GM18498 (cell line): ENCODE results near the gene DENND6A.
"Not testable (repeated sequence)": the region's sequence is repeated elsewhere in the genome, so short reads cannot be mapped to it uniquely, and the experiment has no call there.

Source experiments
- ATAC-seq: cut with Tn5 transposase; IDR thresholded peaks from one replicate; pipeline ENCODE4 v1.9.1; 2021; ENCODE audit warnings: mild to moderate bottlenecking, moderate library complexity; ENCODE audit not compliant: unreplicated experiment

DENND6A gene

DNA sequence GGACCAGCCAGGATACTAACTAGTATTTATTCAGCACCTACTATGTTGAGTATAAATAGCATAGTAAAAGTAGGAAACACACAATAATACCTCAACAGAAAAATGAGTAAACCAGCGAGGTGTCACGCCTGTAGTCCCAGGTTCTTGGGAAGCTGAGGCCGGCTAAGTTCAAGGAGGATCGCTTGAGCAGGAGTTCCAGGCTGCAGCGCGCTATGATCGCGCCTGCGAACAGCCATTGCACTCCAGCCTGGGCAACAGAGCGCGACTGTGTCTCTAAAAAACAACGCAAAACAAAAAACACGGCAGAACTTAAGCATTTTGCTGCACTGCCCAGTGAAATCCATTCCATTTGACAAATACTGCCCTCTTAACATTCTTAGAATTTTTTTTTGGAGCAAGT, 1.3 kb upstream of the DENND6A start:
- ATAC-seq = no peak

DNA sequence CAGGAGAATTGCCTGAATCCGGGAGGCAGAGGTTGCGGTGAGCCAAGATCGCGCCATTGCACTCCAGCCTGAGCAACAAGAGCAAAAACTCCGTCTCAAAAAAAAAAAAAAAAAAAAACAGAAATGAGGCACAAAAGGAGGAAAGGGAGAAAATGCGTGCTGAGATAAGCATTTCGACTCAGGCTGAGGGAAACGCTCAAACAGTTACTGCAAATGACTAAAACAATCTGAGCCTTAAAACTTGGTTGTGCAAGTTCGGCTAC, 813 bp downstream of the DENND6A start:
- ATAC-seq = not testable (repeated sequence)

DNA sequence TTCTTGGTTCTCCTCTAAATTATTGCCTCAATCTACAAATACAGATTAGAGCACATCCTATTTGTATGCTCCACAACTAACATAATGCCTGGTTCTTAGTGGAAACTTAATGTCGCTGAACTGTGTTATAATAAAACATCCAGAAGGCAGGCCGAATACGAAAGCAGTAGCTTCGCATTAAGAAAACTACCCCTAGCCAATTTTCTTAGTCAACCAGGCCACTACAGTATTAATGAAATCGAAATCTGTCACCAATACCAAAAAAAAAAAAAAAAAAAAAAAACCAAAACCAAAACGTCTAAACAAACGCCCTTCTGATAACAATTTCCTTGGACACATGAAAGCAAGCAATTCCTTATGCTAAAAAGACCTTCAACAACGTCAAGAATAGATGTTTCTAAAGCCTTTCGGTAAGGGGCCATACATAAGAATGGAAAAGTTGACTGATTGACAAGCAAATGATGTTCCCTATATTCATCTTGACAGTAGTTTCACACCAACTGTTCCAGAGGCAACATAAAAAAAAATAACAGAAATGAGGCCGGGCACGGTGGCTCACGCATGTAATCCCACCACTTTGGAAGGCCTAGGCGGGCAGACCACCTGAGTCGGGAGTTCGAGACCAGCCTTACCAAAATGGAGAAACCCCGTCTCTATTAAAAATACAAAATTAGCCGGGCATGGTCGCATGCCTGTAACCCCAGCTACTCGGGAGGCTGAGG, 1.3 kb downstream of the DENND6A start:
- no peak for ATAC-seq

DNA sequence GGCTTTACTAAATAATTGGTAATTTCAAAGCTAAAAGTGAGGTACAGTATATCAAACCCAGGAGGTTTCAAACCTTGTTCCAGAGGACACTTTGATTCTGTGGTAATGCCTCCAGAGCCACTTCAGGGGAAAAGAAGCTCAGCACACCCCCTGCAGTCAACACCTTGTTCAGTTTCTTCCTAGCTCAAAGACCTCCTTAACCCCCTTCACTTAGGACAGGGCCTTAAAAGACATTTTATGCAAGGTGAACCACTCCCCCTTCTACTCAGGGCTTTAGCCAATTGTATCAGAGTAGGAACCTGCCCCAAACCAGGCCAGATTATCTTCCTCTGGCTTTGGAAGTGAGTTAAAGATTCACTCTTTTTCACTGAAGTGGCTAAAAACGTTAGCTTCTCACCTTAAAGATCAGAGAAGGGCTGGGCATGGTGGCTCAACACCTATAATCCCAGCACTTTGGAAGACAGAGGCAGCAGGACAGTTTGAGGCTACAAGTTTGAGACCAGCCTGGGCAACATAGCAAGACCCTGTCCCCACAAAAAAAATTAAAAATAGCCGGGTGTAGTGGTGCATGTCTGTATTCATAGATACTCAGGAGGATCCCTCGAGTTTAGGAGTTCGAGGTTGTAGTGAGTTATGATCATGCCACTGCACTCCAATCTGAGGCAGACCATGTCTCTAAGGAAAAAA, 3.4 kb downstream of the DENND6A start:
- ATAC-seq = no peak

DNA sequence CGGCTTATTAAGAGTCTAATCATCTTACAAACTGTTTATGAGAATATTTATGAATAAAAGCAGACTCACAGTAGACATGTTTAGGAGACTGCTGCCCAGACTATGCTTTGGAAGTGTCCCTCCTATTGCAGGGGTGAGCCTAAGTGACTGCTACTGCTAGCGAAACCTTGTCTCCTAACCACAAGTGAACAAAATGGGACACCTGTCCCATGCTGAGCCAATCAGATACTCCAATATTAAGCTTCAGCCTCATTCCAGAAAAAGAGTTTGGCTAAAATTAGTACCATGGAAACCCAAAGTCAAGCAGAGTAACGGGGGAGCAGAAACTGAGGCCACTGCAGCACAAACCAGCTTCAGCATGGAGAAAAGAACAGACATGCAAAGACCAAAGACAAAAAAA, 4.6 kb downstream of the DENND6A start:
- ATAC-seq = no peak

DNA sequence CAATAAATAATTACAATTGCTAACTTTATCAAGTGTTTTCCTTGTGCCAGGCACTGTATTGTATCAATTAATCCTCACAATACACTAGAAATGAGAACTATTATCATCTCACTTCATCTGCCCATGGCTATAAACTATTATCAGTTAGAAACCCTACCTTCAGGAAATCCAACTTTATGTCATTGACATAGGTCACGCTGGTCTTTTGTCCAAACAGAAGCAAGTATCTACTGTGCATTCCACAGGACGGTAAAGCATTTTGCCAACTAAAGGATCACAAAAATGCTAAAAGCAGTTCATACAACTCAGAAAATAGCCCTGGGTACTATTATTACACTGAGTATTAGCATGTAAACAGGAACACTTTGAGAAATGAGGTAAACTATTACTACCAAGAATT, 9.6 kb downstream of the DENND6A start:
- ATAC-seq = no peak

DNA sequence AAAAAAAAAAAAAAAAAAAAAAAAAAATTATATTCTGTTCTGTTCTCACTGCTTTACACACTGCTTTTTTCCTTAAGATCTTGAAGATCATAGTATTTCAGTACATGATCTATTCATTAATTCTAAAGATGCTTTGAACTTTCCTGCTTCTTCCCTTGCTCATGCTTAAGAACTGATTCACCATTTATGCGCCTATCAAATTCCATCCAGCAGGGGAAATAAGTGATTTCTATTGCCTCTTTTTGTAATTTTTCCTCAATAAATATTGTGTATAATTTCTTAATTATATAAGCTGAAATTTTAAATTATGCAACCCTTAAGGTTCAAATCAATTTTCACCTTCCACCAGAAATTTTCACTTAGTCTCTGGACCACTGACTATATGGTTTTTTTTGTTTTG, 10.6 kb downstream of the DENND6A start:
- no peak for ATAC-seq

DNA sequence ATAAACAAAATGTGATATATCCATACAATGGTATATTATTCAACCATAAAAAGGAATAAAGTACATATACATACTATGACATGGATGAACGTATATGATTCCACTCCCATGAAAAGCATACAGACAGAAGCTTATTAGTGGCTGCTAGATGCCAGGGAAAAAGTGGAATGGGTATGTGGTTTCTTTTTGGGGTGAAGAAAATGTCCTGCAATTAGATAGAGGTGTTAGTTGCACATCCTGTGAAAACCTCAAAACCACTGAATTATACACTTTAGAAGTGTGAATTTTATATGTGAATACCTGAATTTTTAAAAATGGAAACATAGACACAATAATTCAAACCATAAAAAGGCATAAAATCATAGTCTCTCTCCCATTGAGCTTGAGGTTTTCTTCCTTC, 11.2 kb downstream of the DENND6A start:
- ATAC-seq = no peak

DNA sequence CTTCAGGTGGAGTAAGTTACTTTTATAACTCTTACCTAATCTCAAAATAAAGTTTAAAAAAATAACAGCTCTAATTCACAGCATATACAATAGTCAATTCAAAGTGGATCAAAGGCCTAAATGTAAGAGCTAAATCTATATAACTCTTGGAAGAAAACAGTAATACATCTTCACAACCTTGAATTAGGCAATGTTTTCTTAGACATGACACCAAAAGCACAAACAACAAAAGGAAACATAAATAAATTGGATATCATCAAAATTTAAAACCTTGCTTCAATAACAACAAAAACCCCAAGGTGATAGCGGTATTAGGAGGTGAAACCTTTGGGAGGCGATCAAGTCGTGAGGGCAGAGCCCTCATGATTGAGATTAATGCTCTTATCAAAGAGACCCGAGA, 12.8 kb downstream of the DENND6A start:
- no peak for ATAC-seq

DNA sequence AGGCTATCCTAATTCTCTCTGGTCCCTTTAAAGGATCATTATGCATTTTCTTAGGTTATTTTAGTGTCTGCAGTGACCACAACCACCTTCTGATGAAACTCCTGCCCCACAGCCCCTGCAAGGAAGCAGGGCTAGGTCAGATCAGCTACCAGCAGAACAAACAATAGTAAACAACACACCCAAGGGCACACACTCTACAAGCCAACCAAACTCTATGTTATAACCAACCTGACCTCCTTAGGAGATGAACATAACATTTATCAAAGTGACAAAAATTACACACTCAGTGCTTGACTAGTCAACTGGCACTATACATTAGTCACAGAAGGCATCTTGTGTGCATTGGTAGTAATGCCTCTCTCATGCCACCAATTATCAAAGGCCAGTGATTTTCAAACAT, 17.3 kb downstream of the DENND6A start:
- ATAC-seq = no peak

DNA sequence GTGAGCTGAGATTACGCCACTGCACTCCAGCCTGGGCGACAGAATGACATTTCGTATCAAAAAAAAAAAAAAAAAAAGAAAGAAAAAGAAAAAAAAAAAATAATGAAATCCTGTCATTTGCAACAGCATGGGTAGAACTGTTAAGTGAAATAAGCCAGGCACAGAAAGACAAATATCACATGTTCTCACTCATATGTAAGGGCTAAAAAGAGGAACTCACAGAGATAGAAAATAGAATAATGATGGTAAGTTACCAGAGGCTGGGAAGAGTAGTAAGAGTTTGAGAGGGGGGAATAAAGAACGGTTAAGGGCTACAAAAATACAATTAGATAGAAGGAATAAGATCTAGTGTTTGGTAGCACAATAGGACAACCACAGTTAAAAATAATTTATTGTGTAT, 19.7 kb downstream of the DENND6A start:
- no peak for ATAC-seq

DNA sequence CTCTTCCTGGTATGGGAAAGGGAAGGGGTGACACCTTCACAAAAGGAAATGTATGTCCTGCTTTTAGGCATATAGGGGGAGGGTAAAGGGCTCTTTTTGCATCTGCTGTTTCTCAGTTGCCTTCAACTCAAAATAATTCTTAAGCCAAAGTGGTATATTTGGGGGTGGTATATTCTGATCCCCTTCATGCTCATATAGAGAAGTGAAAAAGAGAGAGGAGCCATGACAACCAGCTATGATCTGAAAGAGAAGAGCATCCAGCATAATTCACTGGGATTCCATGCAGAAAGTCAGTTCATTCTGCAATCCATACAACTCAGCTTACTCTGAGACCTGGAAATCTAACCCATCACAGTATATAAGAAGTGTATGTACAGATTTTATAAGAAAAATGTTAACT, 22.3 kb downstream of the DENND6A start:
- ATAC-seq = no peak

DNA sequence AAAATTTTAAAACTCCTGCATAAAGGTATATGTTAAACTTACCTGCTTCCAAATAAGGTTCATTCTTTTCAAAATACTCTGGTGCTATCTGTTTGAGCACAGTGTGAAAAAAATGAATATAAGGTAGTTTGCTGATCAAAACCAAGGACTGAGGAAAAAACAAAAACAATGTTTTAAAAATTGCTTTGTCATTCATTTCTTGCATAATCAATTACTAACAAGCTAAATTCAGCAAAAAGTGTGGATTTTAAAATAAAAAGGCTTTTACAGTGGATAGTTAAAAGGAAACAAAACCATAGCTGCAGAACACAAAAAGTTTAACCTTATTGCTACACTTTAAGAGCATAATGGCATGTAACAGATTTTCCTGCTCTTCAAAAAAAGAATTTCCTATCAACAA, 31.5 kb downstream of the DENND6A start:
- ATAC-seq = no peak

DNA sequence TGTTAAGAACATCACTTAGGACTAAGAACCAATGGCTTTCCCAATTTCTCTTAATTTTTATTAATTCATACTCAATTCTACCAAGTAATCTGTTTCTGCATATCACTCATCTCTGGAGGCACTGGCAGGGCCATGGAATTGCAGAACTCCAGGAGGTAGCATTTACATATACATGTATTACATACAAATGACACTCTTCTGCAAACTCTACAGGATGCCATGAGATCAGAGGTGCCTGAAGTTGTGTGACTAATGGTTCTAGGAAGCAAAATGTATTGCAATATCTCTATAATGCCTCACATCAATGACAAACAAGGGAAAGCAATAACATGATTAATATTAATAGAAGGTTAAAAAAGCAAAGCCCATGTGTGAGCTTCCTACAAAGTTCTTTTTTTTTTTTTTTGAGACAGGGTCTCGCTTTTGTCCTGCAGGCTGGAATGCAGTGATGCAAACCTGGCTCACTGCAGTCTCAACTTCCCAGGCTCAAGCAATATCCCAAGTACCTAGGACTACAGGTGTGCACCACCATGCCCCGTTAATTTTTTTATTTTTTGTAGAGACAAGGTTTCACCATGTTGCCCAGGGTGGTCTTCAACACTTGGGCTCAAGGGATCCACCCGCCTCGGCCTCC, 33.0 kb downstream of the DENND6A start:
- no peak for ATAC-seq

DNA sequence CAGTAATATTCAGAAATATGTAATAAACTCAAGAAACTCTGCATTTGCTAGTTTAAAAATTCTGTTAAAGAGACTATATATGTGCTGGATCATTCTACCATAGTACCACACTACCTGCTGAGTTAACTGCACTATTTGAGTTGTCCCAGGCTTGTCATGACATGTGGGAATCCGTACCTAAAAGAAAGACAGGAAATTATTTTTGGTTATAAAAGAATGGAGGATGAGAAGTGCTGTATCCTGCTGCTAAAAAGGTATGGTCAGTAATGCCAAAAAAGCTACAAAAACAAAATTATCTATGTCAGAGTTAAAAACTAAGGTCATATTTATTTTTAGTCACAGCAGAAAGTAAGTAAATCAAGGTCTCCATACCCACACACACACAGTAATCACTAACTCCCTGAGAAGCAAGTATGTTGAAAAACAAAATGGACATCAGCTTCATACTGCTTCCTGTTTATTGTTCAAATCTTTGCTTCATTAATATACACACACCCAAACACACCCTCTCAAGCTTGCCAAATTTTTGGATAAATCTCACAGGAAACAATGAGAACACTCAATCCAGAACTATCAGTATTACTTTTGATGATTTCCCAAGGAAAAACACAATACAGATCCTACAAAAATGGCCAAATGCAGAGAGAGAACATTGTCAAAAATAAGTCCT, 33.7 kb downstream of the DENND6A start:
- no peak for ATAC-seq

DNA sequence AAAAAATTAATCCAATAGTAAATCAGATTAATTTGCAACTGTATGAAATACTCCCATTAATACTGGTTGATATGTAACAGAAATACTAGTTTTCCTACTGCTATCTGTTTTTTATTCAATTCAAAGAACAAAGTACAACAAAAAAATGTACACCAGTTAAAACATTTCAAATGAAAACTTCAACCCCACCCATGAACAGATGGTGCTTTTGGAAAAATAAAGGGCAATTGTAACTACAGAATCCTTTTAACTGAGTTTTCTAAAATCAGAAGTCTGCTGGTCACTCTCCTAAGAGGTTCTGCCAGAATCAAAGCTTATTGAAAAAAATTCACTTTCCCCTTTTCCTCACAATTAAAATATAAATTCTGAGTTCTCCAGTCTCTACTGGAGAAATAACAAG, 34.3 kb downstream of the DENND6A start:
- no peak for ATAC-seq

DNA sequence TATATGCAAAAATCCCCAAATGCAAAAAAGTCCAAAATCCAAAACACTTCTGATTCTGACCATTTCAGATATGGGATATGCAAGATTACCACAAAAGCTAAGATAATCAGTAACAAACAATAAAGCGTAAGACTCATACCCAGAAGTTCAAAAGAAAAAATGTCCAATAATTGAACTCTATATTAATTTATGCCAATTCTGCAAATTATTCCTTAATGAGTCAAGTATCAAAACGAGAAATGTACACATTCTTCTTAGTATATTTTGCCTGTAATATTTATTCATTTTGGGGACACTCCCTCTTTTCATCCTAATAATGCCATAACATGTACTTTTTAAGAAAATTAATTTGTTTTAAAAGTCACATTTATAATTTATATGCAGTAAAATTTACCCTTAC, 37.1 kb downstream of the DENND6A start:
- ATAC-seq = no peak

DNA sequence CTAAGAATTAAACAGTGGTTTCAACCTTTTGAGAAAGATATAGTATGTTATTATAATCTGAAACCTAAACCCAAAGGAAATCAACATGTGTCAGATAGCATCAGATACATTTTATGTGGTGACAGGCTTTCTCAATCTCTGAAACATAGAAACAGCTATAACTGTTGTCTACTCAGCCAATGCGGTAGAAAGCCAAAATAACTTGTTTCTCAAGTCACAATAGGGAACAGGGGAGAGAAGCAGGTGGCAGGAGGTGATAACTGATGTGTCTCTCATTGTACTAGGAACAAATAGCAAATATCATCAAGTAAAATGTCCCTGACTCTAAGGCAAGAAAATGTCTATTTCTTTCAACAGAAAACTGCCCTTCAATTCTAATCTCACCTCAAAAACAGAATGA, 38.6 kb downstream of the DENND6A start:
- ATAC-seq = no peak

DNA sequence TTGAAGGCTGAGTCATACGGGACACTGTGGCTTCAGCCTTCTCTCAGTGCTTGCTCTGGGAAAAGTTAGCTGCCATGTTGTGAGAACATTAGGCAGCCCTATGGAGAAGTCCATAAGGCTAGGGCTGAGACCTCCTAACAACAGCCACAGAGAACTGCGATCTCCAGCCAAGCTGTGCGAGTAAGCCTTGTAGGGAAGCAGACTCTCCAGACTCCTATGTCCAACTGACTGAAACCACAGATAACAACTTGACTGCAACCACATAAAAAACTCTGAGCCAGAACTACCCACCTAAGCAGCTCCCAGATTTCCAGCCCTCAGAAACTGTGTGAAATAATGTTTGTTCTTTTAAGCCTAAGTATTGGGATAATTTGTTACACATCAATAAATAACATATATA, 40.7 kb downstream of the DENND6A start:
- no peak for ATAC-seq

DNA sequence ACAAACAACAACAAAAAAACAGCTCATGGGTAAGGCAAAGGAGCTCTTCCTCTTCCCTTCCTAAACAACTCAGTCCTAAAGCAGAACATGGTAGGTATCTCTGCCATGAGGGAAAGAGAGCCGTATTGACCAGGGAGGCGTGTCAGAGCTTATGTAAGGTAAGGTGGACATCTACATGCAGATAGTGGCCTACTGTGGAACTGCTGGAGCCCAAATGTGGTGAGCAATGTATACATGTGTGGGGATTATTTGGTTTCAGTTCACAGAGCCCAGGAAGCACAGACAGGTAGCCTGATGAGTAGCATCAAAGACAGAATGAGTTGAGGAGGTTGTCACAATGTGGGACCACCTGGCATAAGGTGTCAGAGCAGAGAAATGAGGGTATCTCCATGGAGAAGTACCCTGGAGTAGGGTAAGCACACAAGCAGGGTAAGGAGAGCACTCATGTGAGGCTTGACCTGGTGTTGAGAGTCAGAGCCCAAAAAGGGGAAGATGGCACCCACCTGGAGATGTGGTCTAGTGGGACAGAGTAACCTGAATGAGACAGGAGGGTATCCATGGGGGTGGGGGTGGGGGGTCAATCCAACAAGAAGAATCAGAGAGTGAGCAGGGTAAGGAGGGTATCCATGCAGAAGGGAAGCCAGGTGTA, 45.5 kb downstream of the DENND6A start:
- ATAC-seq = no peak

DNA sequence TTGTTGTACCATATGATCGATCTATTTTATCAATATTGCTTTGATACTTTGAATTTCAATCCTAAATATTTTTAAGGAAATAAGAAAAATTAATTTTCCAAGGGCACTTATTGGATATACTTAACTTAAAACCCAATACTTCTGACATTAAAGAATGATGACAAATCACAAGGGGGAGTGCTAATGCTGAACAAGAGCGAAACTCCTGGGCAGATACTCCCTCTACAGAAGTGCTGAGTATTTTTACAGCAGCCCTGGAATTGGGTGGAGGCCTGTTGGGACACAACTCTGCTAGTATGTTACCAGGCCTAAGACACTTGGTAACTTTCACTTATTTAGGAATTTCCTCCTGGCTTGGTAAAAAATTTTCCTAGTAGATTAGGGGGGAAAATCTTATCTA, 46.2 kb downstream of the DENND6A start:
- ATAC-seq = no peak

DNA sequence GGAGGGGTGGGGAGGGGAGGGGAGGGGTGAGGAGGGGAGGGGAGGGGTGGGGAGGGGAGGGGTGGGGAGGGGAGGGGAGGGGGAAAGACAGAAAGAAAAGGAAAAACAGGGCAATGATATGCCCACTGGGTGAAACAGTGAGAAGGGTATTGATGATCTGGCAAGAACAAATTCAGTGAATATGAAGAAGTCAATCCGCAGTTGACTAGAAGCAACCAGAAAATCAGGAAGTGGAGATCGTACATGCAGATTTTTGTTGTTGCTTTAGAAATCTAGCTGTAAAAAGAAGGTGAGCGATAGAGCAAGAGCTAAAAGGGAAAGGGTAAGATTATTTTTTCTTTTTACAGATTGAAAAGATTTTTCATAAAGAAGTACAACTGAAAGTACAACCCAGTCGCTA, 48.1 kb downstream of the DENND6A start:
- no peak for ATAC-seq
